Sciatic nerve (tissue), 2 donors: ENCODE data around the gene MOGAT1. TPM values are rescaled to one million over a fixed set of nuclear protein-coding genes. Genes with fewer than 3 reads are reported as not detected.
A peak's percentile ranks its signal among the peaks of the same experiment; 100 is the strongest.

Experiments used
- ATAC-seq: fragments of 200-7000 bp; cut with Tn5 transposase; one replicate; pipeline ENCODE4 v1.9.1; 2020; ENCODE audit warnings: mild to moderate bottlenecking, moderate library complexity
- DNase-seq: peaks from one replicate; pipeline ENCODE4 v3.0.0-alpha.2; 2020; ENCODE audit warnings: low spot score
- intact Hi-C: fragments of 100-400 bp; cut with DNase I; formaldehyde crosslinking; loops from one replicate; pipeline ENCODE4 v1.14.2; 2022
- total RNA-seq: library from RNA; stranded (reverse); fragmentation: NEBNext Ultra II Directional; extraction: Animal tissue kit (Norgen Biotek cat#: 25700); gene quantifications from one replicate; pipeline ENCODE4 v1.2.1, GENCODE V29; 2021
- donor health status: DM: no; HTN: no; CAD: no.
- donor health status: DM: no; HTN: no; CAD: no.

Gene MOGAT1, protein sequence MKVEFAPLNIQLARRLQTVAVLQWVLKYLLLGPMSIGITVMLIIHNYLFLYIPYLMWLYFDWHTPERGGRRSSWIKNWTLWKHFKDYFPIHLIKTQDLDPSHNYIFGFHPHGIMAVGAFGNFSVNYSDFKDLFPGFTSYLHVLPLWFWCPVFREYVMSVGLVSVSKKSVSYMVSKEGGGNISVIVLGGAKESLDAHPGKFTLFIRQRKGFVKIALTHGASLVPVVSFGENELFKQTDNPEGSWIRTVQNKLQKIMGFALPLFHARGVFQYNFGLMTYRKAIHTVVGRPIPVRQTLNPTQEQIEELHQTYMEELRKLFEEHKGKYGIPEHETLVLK
- total RNA-seq: 0.45 TPM

DNA sequence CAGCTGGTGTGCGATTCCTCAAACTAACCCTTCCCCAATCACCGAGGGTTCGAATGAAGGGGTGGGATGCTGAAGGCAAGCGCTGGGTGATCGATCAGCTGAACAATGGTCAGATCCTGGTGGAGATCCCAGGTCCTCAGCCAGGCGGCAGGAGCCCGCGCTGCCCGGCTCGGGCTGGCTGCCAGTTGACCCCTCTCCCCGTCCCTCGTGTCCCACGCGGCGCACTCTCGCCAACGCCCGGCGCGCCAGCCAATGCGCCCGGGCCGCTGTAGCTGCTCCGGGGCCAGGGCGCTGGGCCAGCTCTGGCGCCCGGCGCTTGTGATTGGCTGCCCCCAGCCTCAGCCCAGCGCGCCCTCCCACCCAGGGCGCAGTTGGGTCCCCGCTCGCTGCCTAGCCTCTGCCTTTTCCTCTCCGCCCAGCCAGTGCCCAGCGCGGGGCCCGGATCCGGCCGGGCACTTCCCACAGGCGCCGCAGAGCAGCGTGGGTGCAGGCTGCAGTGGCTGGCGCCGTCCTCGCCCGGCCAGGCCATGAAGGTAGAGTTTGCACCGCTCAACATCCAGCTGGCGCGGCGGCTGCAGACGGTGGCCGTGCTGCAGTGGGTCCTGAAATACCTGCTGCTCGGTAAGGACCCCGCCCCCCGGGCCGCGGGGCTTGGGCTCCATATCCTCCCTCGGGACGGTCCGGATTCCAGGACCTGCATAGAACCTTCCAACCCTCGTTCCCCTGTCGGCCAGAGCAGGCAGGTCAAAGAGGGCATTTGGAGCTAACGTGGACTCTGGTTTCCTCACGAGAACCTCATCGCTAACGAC lies at the start of gene MOGAT1:
Gene MOGAT1, plus strand, starts transcription at position 400 of the 809 bp plus-strand sequence. Its CDS starts 128 bp downstream, at position 528.
- intact Hi-C loops: no loop called here
- DNase-seq: peak; percentile 60
- ATAC-seq: peak; percentile 75

DNA sequence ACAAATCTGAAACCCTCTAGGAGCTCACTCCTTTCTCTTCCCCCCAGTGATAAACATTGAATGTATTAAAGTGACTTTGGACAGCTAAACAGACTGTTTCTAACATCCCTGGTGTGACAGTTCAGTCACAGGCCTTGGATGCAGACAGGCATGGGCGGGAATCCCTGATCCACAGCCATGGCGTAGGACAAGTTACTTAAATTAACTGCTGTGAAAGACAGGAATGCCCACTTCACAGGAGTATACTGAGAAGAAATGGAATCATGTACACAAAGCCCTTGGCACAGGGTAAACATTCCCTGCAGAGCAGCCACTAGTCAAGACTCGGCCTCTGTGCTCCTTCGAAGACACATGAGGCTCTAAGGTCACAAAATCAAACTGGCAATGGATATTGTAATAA lies 49.6 kb upstream of the MOGAT1 start:
- DNase-seq (no peak), ATAC-seq (no peak)
- intact Hi-C loops: no loop called here

DNA sequence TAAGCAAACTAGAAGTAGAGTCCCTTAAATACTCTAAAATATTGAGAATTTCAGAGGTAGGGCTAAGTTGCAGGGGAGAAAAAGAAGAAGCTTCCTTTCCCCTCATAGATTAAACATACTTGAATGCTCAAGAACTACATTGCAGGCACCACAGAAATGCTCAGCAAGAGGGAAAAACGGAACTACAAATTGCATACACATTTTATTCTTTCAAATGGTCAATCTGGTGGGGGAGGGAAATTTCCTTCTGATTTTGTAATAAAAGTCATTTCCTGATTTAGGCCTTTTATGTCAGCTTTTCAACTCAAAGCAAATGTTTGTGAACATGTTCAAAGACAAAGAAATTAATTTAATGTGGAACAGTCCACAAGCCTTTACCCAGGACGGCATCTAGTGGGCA lies 48.5 kb upstream of the MOGAT1 start:
- DNase-seq (no peak), ATAC-seq (no peak)
- intact Hi-C loops: no loop called here

DNA sequence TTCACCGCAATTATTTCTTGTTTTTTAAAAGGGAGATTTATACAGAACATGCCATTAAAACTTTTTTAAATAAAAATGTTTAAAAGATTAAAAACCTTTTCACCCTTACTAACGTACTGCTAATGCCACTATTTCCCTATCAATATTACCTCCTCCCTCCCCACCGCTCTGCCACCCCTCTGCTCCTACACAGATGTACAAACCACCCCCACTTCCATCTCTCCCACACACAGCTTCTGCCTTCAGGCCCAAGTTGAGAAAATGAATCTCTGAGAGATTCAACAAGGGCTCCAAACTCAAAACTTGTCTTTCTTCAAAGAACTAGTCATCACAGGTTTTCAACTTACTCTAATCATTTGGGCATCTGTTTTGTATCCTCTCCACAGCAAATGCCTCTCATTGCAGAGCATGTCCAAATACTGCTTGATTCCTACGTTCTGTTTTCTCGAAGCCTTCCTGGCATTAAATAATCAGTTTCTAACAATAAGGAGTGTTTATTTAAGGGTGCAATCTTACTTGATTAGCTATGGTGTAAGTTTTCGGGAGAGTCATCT lies 47.6 kb upstream of the MOGAT1 start:
- no peak for DNase-seq
- ATAC-seq: no peak
- intact Hi-C loops: no loop called here

DNA sequence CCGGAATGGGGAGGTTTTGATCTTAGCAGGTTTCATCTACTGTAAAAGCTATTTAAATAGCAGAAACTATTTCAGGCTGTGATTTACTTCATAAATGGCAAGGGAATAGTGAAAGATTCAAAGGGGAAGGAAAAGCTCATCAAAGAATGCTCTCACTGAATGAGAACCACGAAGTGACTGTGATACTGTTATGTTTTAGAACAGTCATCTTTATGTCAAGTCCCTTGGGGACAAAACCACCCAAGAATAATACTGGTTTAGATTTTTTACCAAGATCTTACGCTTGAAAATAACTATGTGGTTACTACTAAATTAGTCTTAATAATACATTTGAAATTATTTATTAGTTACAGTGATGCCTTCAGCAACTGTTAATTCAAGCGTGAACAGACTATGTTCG lies 43.7 kb upstream of the MOGAT1 start:
- no peak for ATAC-seq
- intact Hi-C loops: no loop called here
- no peak for DNase-seq

DNA sequence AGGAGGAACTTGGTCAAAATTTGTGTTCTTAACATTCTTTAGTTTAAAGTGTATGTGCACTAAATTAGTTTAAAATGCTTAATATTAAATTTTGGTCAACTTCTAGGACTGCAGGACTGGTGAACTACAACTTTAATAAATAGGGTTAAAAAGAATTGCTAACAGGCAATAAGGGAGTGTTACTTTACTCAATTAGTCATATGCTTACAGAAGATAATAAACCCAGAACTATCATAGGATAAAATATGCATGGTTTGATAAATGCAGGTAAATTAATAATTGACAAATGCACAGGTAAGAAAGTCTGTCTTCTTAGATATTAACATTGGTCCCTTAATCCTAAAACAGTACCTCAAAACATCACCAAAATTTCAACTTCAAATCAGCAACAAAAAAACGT lies 36.2 kb upstream of the MOGAT1 start:
- DNase-seq (no peak), ATAC-seq (no peak)
- intact Hi-C loops: no loop called here

DNA sequence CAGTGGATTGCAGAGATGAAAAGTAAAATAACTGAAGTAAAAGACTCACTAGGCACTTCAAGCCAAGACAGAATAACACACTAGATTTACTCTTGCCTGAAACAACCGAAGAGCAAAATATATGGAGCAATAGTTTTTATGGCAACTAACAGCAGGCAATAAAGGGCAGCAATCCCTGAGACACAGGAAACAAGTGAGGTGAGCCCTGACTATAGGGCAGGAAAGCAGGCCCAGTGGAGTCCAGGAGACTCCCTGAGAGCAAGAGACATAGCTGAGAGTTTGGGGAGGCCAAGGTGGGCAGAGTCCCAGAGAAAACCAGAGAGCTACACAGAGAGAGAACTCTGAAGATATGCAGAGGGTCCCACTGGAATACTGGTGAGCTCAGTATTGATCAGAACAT lies 34.4 kb upstream of the MOGAT1 start:
- ATAC-seq (no peak), DNase-seq (no peak)
- intact Hi-C loops: no loop called here

DNA sequence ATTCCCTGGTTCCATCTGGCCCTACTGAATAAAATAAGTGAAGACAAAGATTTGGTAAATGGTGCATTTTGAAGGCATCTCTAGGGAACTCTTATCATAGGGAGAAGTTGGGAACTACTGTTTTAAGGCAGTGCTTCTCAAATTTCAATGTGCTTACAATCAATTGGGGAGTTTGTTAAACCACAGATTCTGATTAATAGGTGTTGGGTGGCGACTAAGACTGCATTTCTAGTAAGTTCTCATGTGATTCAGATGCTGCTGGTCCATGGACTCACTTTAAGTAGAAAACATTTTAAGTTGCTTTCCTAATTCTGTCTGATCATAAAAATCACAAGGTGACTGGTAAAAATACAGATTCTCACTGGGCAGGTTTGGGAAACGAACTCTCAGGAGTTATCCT lies 30.1 kb upstream of the MOGAT1 start:
- no peak for DNase-seq
- intact Hi-C loops: no loop called here
- no peak for ATAC-seq

DNA sequence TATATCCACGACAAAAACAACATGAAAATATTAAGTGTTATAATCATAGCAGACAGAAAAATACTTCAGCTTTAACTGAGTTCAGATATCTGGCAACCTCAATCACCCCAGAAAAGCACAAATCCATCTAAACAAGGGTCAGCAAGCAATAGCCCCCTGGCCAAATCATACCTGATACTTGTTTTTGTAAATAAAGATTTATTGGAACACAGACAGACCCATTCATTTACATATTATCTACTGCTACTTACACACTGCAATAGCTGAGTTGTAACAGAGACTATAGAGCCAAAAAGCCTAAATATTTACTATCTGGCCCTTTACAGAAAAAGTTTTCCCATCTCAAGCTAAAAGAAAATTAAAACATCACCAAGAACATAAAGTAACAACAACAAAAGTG lies 28.3 kb upstream of the MOGAT1 start:
- ATAC-seq (no peak), DNase-seq (no peak)
- intact Hi-C loops: no loop called here

DNA sequence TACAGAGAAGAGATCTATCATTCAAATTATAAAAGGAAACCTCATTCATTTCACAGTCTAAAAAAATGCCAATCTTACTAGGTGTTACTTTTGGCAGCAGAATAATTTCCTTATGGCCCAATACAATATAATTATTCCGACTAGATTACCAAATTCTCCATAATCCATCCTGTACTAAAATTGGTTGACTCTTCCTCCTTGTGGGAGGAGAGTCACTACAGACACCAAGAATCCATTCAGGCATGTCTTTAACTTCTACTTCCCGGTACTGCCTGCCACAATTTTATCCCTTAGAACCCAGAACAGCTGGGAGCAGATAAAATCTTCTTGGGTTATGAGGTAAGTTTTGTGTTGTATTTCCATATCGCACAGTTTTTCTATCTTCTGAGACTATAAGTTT lies 25.4 kb upstream of the MOGAT1 start:
- ATAC-seq (no peak), DNase-seq (no peak)
- intact Hi-C loops: no loop called here

DNA sequence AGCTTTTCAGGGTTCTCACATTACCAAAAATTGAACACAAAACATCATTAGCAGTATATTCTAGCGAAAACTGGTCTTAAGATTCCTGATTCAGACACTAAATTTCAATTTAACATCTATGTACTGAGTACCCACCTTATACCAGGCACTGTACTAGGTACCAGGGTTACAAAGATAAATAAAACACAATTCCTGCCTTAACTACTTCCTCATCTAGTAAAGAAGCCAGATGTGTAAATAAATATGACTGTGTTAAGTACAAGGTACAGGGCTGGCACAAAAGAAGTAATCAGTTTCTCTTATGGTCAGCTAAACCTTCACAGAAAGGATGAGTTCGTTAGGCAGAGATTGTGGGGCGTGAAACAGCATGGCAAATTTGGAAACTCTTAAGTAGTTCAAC lies 21.7 kb upstream of the MOGAT1 start:
- ATAC-seq (no peak), DNase-seq (no peak)
- intact Hi-C loops: no loop called here

DNA sequence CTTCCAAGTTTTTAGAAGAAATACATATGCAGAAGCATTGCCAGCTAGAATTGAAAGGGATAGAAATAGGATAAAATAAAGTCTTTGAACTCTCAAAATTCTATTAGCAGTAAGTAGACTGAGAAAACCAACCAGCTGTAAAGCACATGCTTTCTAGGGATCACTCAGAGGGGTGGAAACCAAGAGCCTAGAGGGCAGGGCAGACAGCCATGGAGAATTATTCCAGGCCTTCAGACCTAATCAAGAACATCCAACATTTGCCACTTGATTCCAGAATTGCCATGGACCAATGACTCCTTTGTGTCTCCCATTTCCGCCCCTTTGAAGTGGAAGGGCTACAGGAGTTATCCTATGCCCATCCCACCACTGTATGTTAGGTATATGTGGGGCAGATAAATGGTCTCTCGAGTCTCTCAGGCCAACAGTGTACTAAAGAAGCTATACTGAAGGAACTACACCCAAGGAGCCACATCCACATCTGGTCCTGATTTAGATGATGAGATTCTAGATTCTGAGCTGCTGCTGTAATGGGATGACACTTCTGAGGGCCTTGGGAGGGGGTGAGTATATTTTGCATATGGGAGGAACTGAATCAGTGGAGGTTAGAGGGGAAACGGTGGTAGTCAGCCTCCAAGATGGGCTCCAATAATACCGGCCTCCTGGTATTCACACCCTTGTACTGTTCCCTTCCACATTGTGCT lies 19.6 kb upstream of the MOGAT1 start:
- ATAC-seq (no peak), DNase-seq (no peak)
- intact Hi-C loops: no loop called here

DNA sequence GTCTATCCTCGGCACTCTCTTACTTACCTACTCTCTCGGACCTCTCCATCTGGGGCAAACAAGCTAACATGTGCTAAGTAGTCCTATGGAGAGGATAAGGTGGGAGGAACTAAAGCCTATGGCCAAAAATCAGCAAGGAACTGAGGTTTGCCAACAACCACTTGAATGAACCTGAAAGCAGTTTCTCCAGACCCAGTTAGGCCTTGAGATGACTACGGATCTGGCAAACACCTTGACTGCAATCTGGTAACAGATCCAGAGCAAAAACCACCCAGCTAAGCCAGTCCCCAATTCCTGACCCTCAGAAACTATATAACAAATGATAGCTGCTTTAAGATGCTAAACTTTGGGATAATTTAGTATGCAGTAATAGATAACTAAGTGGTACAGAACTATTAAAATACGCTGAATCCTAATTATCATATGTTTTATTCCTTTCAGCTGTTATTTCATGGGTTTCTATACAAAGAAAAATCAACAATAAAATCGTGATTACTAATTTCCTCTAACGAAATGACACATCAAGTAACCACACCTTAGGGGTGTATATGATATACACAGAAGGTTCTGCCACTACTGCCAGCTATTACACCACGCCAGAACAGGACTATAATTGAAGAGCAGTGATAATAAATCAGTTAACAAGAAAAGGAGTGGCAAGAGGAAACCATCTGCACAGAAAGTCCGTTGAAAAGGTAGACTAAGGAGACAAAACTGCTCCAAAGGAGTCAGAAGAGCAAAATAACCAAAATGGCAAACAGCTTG lies 18.8 kb upstream of the MOGAT1 start:
- intact Hi-C loops: no loop called here
- ATAC-seq (no peak), DNase-seq (no peak)

DNA sequence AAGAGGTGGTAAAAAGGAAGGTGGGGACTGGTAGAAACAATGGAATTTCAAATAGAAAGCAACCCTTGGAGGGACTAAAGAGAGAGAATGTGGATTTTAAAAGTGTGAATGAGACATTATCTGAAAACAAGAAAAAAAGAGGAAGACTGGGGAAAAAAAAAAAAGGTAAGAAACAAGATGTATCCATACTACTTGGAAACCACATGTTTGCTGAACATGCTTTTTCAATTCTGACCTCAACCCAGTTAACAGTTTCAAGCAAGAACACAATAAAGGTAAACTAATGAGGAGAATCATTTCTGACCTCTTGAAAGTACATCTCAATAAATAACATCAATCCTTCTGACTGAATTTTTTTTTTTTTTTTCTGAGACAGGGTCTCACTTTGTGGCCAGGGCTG lies 18.2 kb upstream of the MOGAT1 start:
- intact Hi-C loops: no loop called here
- ATAC-seq (no peak), DNase-seq (no peak)

DNA sequence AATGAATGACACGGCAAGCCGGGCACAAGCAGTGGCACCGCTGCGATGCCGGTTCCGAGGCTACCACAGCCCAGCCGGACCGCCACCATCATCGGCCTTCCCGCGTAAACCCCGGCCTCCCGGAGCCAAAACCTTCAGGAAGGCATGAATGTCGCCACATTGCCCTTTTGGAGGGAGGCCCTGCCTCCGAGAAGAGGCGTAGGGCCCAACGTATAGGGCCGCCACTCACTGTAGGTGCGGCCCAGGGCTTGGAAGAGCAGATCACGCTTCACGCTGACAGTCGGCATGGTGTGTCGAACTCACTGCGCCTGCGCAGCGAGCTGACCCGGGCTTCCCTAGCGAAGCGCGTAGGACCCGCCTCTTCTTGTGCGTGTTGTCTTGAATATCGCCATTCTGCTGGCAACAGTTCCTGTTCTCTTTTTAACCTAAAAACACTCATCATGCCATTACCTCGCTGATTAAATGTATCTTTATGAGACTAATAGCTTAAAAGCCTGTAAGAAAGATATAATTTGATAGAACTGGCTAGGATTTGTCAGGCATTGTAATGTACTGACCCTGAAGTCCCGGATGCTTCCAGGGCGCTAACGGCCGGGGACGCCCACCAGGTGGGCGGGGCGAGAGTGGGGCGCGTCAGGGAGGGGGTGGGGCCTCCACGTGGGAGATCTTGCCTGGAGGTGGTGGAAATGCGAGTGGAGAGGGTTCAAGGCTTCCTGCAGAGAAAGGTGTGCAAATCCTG lies 15.5 kb upstream of the MOGAT1 start, which contains the start of gene FARSB:
Gene FARSB, minus strand, starts transcription at position 306 of the 739 bp plus-strand sequence. Its CDS starts 19 bp downstream, at position 287.
- peak; percentile 99 for ATAC-seq
- DNase-seq: peak; percentile 95
- intact Hi-C loops: no loop called here

DNA sequence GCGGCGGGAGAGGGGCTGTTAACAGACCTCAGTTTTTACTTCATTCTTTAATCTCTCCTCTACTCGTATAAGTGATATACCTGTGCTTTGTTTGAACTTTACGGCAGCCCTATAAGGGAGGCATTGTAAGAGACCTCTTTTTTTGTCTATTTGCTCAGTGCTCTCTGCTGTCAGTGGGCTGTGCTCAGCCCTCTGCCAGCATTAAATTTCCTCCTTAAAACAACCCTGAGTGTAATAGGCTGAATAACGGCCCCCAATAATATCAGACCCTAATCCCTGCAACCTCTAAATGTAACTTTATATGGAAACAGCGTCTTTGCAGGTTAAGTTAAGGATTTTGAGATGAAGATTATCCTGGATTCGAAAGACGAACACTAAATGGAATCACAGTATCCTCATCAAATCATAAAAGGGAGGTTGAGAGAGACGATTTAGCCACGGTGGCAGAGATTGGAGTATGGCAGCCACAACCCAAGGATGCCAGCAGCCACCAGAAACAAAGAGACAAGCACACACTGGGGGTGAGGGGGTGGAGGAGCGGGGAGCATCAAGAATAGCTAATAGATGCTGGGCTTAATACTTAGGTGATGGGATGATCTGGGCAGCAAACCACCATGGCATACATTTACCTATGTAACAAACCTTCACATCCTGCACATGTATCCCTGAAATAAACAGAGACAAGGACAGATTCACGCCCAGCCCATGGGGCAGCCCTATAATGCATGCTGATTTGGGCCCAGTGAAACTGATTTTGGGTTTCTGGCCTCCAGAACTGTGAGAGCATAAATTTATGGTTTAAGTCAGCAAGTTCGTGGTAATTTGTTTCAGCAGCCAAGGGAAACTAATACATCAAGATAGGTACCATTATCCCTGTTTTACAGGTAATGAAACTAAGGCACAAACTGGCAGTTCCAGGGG lies 14.7 kb upstream of the MOGAT1 start:
- ATAC-seq: no peak
- DNase-seq: no peak
- intact Hi-C loops: no loop called here

DNA sequence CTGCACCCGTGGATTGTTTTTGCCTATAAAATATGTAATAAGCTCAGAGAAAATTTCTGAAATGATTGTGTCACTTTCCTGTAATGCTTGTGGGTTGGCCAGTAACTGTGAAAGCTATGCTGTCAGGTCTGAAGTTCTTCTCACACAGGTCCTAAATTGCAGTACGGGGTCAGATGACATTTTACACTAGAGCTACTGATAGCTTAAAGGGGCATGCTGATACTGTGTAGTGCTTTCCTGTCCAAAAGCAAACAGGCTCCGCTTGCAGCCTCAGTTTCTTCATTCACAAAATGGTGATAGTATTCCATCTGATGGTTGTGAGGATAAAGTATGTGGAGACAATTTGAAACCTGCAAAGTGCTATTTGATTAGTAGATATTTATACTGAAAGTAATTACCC lies 8.0 kb upstream of the MOGAT1 start:
- intact Hi-C loops: no loop called here
- ATAC-seq: no peak
- no peak for DNase-seq
